ENCODE results near the gene LRRC59. TPM values are rescaled to one million over a fixed set of nuclear protein-coding genes. Genes with fewer than 3 reads are reported as not detected.
A peak's percentile ranks its signal among the peaks of the same experiment; 100 is the strongest.

LRRC59 gene
- total and polyA plus RNA-seq, 2 of the 13 experiments (the other 11 are each of a cell fraction or from before 2014, with no cell fraction given): 87.3 to 222 TPM

- WGBS (ENCODE audit: low lambda C conversion rate): 17% methylated on average over 6 of the region's 8 CpGs
- Histone ChIP-seq H3K4me3 (replicated peaks in 1 of 3; ENCODE audit: insufficient read depth in 1 of 3, low read depth in 2 of 3, low read length in 3 of 3) (peak overlapping the region; percentile 74 to 91 (median 90)), H3K27me3 (ENCODE audit: control insufficient read depth in 1 of 2, insufficient read depth in 2 of 2, low read length in 2 of 2) (no peaks in the 10 kb centered on the region; a peak in 1 of 5 replicates), H3K9ac (ENCODE audit: insufficient read depth, low read depth, low read length) (peak overlapping the region; percentile 70), H4K20me1 (ENCODE audit: insufficient read depth, low read length) (no peaks in the 10 kb centered on the region), H2AFZ (ENCODE audit: low read length) (no peak overlapping the region), H3K4me2 (ENCODE audit: low read depth, low read length) (peak overlapping the region; percentile 100), H3K4me1 (ENCODE audit: insufficient read depth, low read length) (peaks cover 92% of the 10 kb centered on the region), H3K36me3 (replicated peaks in 1 of 2; ENCODE audit: control insufficient read depth in 1 of 2, insufficient read depth in 2 of 2, low read length in 2 of 2) (no peaks in the 10 kb centered on the region), H3K79me2 (ENCODE audit: insufficient read depth, low read length) (peaks cover 25% of the 10 kb centered on the region), H3K27ac (ENCODE audit: extremely low read length, insufficient read depth, low read length) (peak overlapping the region; percentile 83), H3K9me3 (ENCODE audit: low read length) (no peaks in the 10 kb centered on the region)
- intact Hi-C loops (cut with micrococcal nuclease; ENCODE audit: unreplicated experiment): no loop called here
- CTCF ChIA-PET (ENCODE audit: low intra/inter-chr PET ratio, low total read pairs): no interaction called here
- no peak for DNase-seq (ENCODE audit: low spot score)
- no peak for FAIRE-seq
- TSS peak; percentile 73 for BruUV-seq (replicated peaks)
- in situ Hi-C loops (cut with HindIII; ENCODE audit: extremely low pct_ligation_motif_present, low pct_unique_long_range_greater_than_20kb): no loop called here
- POLR2A ChIA-PET: interaction anchor here (1.4 to 5.6 kb wide), 4 partner anchors 27 to 54 kb away, joined by 3 to 99 read pairs (median 14); partner anchors contain the start of genes LRRC59 and RSAD1
- no peak for ATAC-seq
- TF ChIP-seq WIZ (CRISPR knock-in tag; IDR thresholded peaks at IDR 0.05) (no peak), IRF2 (CRISPR knock-in tag; IDR thresholded peaks at IDR 0.05) (0 out of 2 replicates have a peak, but pooled peaks have one; percentile 5), KAT7 (CRISPR knock-in tag; IDR thresholded peaks at IDR 0.05; ENCODE audit: borderline replicate concordance) (no peak), BRD4 (CRISPR knock-in tag; IDR thresholded peaks at IDR 0.05) (no peak), MLLT10 (CRISPR knock-in tag; IDR thresholded peaks at IDR 0.05) (no peak), HOXA7 (CRISPR knock-in tag; IDR thresholded peaks at IDR 0.05) (no peak), KLF16 (CRISPR knock-in tag; IDR thresholded peaks at IDR 0.05) (0 out of 4 replicates have a peak, but pooled peaks of 1 of the 2 experiments have one; percentile 5), ZNF770 (CRISPR knock-in tag; IDR thresholded peaks at IDR 0.05) (no peak), EED (CRISPR knock-in tag; IDR thresholded peaks at IDR 0.05) (no peak), ZNF263 (CRISPR knock-in tag; IDR thresholded peaks at IDR 0.05) (no peak), HMGA1 (CRISPR knock-in tag; conservative IDR thresholded peaks at IDR 0.05) (no peak), ZBTB33 (CRISPR knock-in tag; IDR thresholded peaks at IDR 0.05) (no peak), PLRG1 (conservative IDR thresholded peaks at IDR 0.05) (no peak), ZNF180 (CRISPR knock-in tag; IDR thresholded peaks at IDR 0.05; ENCODE audit: borderline replicate concordance, low read depth) (no peak), SMARCE1 (IDR thresholded peaks at IDR 0.05; ENCODE audit: borderline replicate concordance) (no peak), HMGXB4 (CRISPR knock-in tag; IDR thresholded peaks at IDR 0.05; ENCODE audit: borderline replicate concordance in 1 of 2, low read depth in 1 of 2) (no peak; a peak in 1 of 4 replicates), NBN (conservative IDR thresholded peaks at IDR 0.05) (no peak), MNT (IDR thresholded peaks at IDR 0.05) (no peak)
Measured at GRCh38 chr17:50424996-50425681, 27.8 kb upstream of the LRRC59 start.

Measured in HepG2 (cell line).